Measurements from ENCODE around the gene SAP130.

The SAP130 gene

DNA sequence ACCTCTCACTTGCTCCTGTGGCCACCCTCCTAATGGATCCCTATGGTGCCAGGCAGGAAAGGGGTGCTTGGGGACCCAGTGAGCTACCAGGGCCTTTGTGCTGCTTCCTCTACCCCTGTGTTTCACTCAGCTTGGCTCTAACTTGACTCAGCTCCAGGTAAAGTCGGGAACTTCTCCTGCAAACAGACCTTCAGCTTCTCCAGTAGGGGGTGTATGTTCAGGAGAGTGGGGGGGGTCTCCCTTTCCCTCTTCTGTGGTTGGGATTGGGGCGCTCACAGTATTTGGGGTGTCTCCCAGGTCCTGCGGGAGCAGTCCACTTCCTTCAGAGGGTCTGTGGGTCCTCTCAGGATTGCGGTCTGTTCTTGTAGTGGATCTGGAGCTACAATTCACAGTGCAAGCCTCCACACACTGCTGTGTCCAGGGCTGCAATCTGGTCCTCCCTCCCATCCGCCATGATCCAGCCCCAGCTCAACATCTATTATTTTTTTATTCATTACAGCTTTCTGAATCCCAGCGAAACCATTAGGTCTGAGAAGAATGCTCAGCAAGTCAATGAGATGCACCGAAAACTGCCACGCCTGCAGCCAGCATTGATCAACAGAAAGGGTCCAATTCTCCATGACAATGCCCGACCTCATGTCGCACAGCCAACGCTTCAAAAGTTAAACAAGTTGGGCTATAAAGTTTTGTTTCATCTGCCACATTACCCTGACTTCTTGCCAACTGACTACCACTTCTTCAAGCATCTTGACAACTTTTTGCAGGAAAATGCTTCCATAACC, 26.4 kb upstream of the SAP130 start:
- H3K4ac ChIP-seq (ENCODE audit: low read length) = no peak overlapping the region
- H3K27me3 ChIP-seq (ENCODE audit: control insufficient read depth in 3 of 3, insufficient read depth in 3 of 3, low read depth in 1 of 3, low read length in 3 of 3) = no peaks in the 10 kb centered on the region
- no peak overlapping the region for H3K14ac ChIP-seq (ENCODE audit: low read length)
- WGBS, 2 donors (ENCODE audit: extremely low coverage in 2 of 2, insufficient read length in 2 of 2, insufficient replicate concordance in 1 of 2) = no CpG with 5 or more reads among the region's 11 CpGs
- H2AFZ ChIP-seq (ENCODE audit: low read length) = peak overlapping the region; percentile 29
- H2AK5ac ChIP-seq (ENCODE audit: low read depth, low read length) = no peak overlapping the region
- H3K4me3 ChIP-seq (ENCODE audit: low read length in 2 of 2) = no peak overlapping the region
- no peak overlapping the region for H2BK120ac ChIP-seq (ENCODE audit: low read depth, low read length)
- no peak overlapping the region for H4K8ac ChIP-seq (ENCODE audit: low read depth, low read length)
- no peak overlapping the region for H3K4me2 ChIP-seq (ENCODE audit: insufficient read depth, low read length, poor library complexity, severe bottlenecking)
- H3K23ac ChIP-seq (ENCODE audit: low read depth, low read length, poor library complexity) = no peak overlapping the region
- no peak for DNase-seq (ENCODE audit: low spot score)
- no peak overlapping the region for H2BK12ac ChIP-seq (ENCODE audit: low read length)
- no peak overlapping the region for H3K18ac ChIP-seq (ENCODE audit: low read length)
- no peak overlapping the region for H2BK5ac ChIP-seq (ENCODE audit: low read length)
- H3K79me1 ChIP-seq (ENCODE audit: low read depth, low read length) = no peaks in the 10 kb centered on the region
- H3K36me3 ChIP-seq (replicated peaks in 1 of 2; ENCODE audit: control insufficient read depth in 2 of 2, insufficient read depth in 2 of 2, low read length in 2 of 2) = no peaks in the 10 kb centered on the region
- H3K4me1 ChIP-seq (ENCODE audit: control insufficient read depth in 2 of 2, insufficient read depth in 1 of 2, low read depth in 1 of 2, low read length in 2 of 2) = peaks cover 0 to 3% of the 10 kb centered on the region in 2 donors
- no peak overlapping the region for H3K27ac ChIP-seq (replicated peaks; ENCODE audit: low read length)
- no peak overlapping the region for H4K91ac ChIP-seq (ENCODE audit: low read depth, low read length, poor library complexity)
- H3K9ac ChIP-seq (ENCODE audit: low read depth, low read length, poor library complexity) = no peak overlapping the region
- H2BK15ac ChIP-seq (ENCODE audit: low read length) = no peak overlapping the region
- H3K9me3 ChIP-seq (replicated peaks in 1 of 2; ENCODE audit: control insufficient read depth in 2 of 2, insufficient read depth in 1 of 2, low read depth in 1 of 2, low read length in 2 of 2) = peaks cover 0 to 3% of the 10 kb centered on the region in 2 donors

DNA sequence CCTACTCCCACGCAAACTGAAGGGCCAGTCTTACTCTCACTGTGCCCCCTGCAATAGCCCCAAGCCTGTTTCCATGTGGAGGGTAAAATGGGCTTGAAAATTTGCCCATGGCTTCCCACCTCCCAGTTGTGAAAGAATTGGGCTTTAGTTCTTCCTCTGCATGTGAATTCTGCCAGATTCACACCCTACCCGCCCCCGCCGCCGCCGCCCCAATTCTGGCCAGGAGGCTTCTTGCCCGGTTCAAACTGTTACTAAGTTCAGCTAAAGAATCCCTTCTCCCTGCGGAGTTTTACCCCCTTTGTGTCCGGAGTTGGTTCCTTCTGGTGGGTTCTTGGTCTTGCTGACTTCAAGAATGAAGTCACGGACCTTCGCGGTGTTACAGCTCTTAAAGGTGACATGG, 25.5 kb upstream of the SAP130 start:
- Histone ChIP-seq H3K4me3 (ENCODE audit: low read length in 2 of 2) (no peak overlapping the region), H3K36me3 (replicated peaks in 1 of 2; ENCODE audit: control insufficient read depth in 2 of 2, insufficient read depth in 2 of 2, low read length in 2 of 2) (no peaks in the 10 kb centered on the region), H3K4me2 (ENCODE audit: insufficient read depth, low read length, poor library complexity, severe bottlenecking) (no peak overlapping the region), H2BK5ac (ENCODE audit: low read length) (no peak overlapping the region), H2BK15ac (ENCODE audit: low read length) (no peak overlapping the region), H2BK120ac (ENCODE audit: low read depth, low read length) (no peak overlapping the region), H2AFZ (ENCODE audit: low read length) (no peak overlapping the region), H3K23ac (ENCODE audit: low read depth, low read length, poor library complexity) (no peak overlapping the region), H3K18ac (ENCODE audit: low read length) (no peak overlapping the region), H3K9me3 (replicated peaks in 1 of 2; ENCODE audit: control insufficient read depth in 2 of 2, insufficient read depth in 1 of 2, low read depth in 1 of 2, low read length in 2 of 2) (peaks cover 0 to 3% of the 10 kb centered on the region in 2 donors), H3K9ac (ENCODE audit: low read depth, low read length, poor library complexity) (no peak overlapping the region), H3K14ac (ENCODE audit: low read length) (no peak overlapping the region), H3K79me1 (ENCODE audit: low read depth, low read length) (no peaks in the 10 kb centered on the region), H3K4me1 (ENCODE audit: control insufficient read depth in 2 of 2, insufficient read depth in 1 of 2, low read depth in 1 of 2, low read length in 2 of 2) (peaks cover 0 to 3% of the 10 kb centered on the region in 2 donors), H3K4ac (ENCODE audit: low read length) (no peak overlapping the region), H4K8ac (ENCODE audit: low read depth, low read length) (no peak overlapping the region), H2AK5ac (ENCODE audit: low read depth, low read length) (no peak overlapping the region), H4K91ac (ENCODE audit: low read depth, low read length, poor library complexity) (no peak overlapping the region), H2BK12ac (ENCODE audit: low read length) (no peak overlapping the region), H3K27me3 (ENCODE audit: control insufficient read depth in 3 of 3, insufficient read depth in 3 of 3, low read depth in 1 of 3, low read length in 3 of 3) (no peaks in the 10 kb centered on the region), H3K27ac (replicated peaks; ENCODE audit: low read length) (no peak overlapping the region)
- DNase-seq (ENCODE audit: low spot score) = no peak
- WGBS, 2 donors (ENCODE audit: extremely low coverage in 2 of 2, insufficient read length in 2 of 2, insufficient replicate concordance in 1 of 2) = no CpG with 5 or more reads among the region's 12 CpGs

DNA sequence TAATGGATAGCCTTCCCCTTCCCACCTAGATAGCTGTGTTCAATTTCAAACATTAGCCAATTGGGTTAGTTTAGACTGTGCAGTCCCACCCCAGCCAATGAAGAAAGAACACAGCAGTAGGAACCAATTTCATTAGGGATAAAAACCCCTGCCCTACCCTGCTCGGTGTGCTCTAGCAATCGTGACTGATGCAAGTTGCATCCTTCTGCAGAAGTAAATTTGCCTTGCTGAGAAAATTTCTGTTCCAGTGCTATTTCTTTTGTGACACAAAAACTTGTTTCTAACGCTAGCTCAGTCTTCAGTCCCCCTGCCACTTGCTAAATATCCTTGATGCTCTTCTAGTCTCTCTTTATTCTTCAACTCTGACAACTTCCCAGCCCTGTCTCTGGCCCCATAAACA, 15.2 kb upstream of the SAP130 start:
- Histone ChIP-seq H2AK5ac (ENCODE audit: low read depth, low read length) (no peak overlapping the region), H3K4me3 (ENCODE audit: low read length in 2 of 2) (no peak overlapping the region), H3K23ac (ENCODE audit: low read depth, low read length, poor library complexity) (no peak overlapping the region), H3K9ac (ENCODE audit: low read depth, low read length, poor library complexity) (no peak overlapping the region), H2BK12ac (ENCODE audit: low read length) (no peak overlapping the region), H3K79me1 (ENCODE audit: low read depth, low read length) (no peaks in the 10 kb centered on the region), H3K4ac (ENCODE audit: low read length) (no peak overlapping the region), H2BK15ac (ENCODE audit: low read length) (no peak overlapping the region), H3K18ac (ENCODE audit: low read length) (no peak overlapping the region), H2BK120ac (ENCODE audit: low read depth, low read length) (no peak overlapping the region), H3K27me3 (ENCODE audit: control insufficient read depth in 3 of 3, insufficient read depth in 3 of 3, low read depth in 1 of 3, low read length in 3 of 3) (peaks cover 0 to 12% (median 0%) of the 10 kb centered on the region in 3 experiments), H3K9me3 (replicated peaks in 1 of 2; ENCODE audit: control insufficient read depth in 2 of 2, insufficient read depth in 1 of 2, low read depth in 1 of 2, low read length in 2 of 2) (peaks cover 4 to 15% of the 10 kb centered on the region in 2 donors), H3K36me3 (replicated peaks in 1 of 2; ENCODE audit: control insufficient read depth in 2 of 2, insufficient read depth in 2 of 2, low read length in 2 of 2) (no peaks in the 10 kb centered on the region), H3K4me1 (ENCODE audit: control insufficient read depth in 2 of 2, insufficient read depth in 1 of 2, low read depth in 1 of 2, low read length in 2 of 2) (peaks cover 0 to 6% of the 10 kb centered on the region in 2 donors), H2BK5ac (ENCODE audit: low read length) (no peak overlapping the region), H4K8ac (ENCODE audit: low read depth, low read length) (no peak overlapping the region), H3K27ac (replicated peaks; ENCODE audit: low read length) (no peak overlapping the region), H4K91ac (ENCODE audit: low read depth, low read length, poor library complexity) (no peak overlapping the region), H3K4me2 (ENCODE audit: insufficient read depth, low read length, poor library complexity, severe bottlenecking) (no peak overlapping the region), H3K14ac (ENCODE audit: low read length) (no peak overlapping the region), H2AFZ (ENCODE audit: low read length) (no peak overlapping the region)
- DNase-seq (ENCODE audit: low spot score) = no peak
- WGBS, 2 donors (ENCODE audit: extremely low coverage in 2 of 2, insufficient read length in 2 of 2, insufficient replicate concordance in 1 of 2) = no CpG with 5 or more reads among the region's 3 CpGs

DNA sequence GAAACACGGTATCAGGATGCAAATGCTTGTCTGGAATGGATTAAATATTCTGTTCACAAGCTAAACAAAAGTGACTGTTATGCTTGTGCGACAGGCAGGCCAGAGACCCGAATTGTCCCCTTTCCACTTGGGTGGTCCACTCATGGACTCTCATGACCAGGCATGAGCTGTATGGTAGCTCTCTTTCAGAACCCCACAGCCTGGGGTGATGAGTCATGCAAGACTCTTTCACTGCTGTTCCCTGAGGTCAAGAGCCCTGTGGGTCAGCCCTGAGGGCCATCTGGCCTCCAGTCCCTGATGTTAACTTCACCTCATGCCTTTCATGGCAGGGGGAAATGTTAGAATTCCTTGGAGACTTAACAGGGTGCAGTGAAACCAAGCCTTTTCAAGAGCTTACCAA, 13.7 kb upstream of the SAP130 start:
- H3K14ac ChIP-seq (ENCODE audit: low read length) = no peak overlapping the region
- H3K23ac ChIP-seq (ENCODE audit: low read depth, low read length, poor library complexity) = no peak overlapping the region
- no peak overlapping the region for H2BK12ac ChIP-seq (ENCODE audit: low read length)
- H3K4ac ChIP-seq (ENCODE audit: low read length) = no peak overlapping the region
- H3K27ac ChIP-seq (replicated peaks; ENCODE audit: low read length) = no peak overlapping the region
- H3K4me1 ChIP-seq (ENCODE audit: control insufficient read depth in 2 of 2, insufficient read depth in 1 of 2, low read depth in 1 of 2, low read length in 2 of 2) = peaks cover 0 to 6% of the 10 kb centered on the region in 2 donors
- H2AK5ac ChIP-seq (ENCODE audit: low read depth, low read length) = no peak overlapping the region
- no peak overlapping the region for H4K8ac ChIP-seq (ENCODE audit: low read depth, low read length)
- H3K79me1 ChIP-seq (ENCODE audit: low read depth, low read length) = no peaks in the 10 kb centered on the region
- no peak for DNase-seq (ENCODE audit: low spot score)
- H3K4me3 ChIP-seq (ENCODE audit: low read length in 2 of 2) = no peak overlapping the region
- no peak overlapping the region for H2BK5ac ChIP-seq (ENCODE audit: low read length)
- H3K27me3 ChIP-seq (ENCODE audit: control insufficient read depth in 3 of 3, insufficient read depth in 3 of 3, low read depth in 1 of 3, low read length in 3 of 3) = peaks cover 0 to 12% (median 0%) of the 10 kb centered on the region in 3 experiments
- H3K18ac ChIP-seq (ENCODE audit: low read length) = no peak overlapping the region
- H3K4me2 ChIP-seq (ENCODE audit: insufficient read depth, low read length, poor library complexity, severe bottlenecking) = no peak overlapping the region
- no peaks in the 10 kb centered on the region for H3K36me3 ChIP-seq (replicated peaks in 1 of 2; ENCODE audit: control insufficient read depth in 2 of 2, insufficient read depth in 2 of 2, low read length in 2 of 2)
- no peak overlapping the region for H4K91ac ChIP-seq (ENCODE audit: low read depth, low read length, poor library complexity)
- H2BK120ac ChIP-seq (ENCODE audit: low read depth, low read length) = no peak overlapping the region
- no peak overlapping the region for H2AFZ ChIP-seq (ENCODE audit: low read length)
- no peak overlapping the region for H2BK15ac ChIP-seq (ENCODE audit: low read length)
- peaks cover 11 to 29% of the 10 kb centered on the region in 2 donors for H3K9me3 ChIP-seq (replicated peaks in 1 of 2; ENCODE audit: control insufficient read depth in 2 of 2, insufficient read depth in 1 of 2, low read depth in 1 of 2, low read length in 2 of 2)
- no peak overlapping the region for H3K9ac ChIP-seq (ENCODE audit: low read depth, low read length, poor library complexity)
- WGBS, 2 donors (ENCODE audit: extremely low coverage in 2 of 2, insufficient read length in 2 of 2, insufficient replicate concordance in 1 of 2) = no CpG with 5 or more reads among the region's 3 CpGs

Data from neuronal stem cell (in vitro differentiated cells).